ENCODE data around the gene TRIM61.
A peak's percentile ranks its signal among the peaks of the same experiment; 100 is the strongest.
"Not testable (repeated sequence)": the region's sequence is repeated elsewhere in the genome, so short reads cannot be mapped to it uniquely, and the experiment has no call there.

The TRIM61 gene

GRCh38 chr4:164977243-164978164 lies at the start of gene TRIM61:
Gene TRIM61 (minus strand): TSS chr4:164977657. CDS start chr4:164970002, 7,655 bp downstream.
- DNase-seq: peak in 11 of 14 donors; percentile 11 to 81 (median 38)

DNA sequence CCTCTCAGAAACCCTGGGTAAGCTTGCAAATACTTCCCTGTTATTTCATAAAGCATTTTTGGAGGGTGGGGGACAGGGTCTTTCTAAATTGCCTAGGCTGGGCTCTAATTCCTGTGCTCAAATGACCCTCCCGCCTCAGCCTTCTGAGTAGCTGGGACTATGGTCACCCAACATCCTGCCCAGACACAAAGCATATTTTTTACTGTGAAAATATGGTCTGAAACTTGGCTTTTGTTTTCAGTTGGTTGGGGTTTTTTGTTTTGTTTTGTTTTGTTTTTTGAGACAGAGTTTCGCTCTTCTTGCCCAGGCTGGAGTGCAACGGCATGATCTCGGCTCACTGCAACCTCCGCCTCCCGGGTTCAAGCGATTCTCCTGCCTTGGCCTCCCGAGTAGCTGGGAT lies 48.3 kb upstream of the TRIM61 start:
- DNase-seq: not testable (repeated sequence)

DNA sequence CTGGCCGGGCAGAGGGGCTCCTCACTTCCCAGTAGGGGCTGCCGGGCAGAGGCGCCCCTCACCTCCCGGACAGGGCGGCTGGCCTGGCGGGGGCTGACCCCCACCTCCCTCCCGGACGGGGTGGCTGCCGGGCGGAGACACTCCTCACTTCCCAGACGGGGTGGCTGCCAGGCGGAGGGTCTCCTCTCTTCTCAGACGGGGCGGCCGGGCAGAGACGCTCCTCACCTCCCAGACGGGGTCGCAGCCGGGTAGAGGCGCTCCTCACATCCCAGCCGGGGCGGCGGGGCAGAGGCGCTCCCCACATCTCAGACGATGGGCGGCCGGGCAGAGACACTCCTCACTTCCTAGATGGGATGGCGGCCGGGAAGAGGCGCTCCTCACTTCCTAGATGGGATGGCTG lies 42.5 kb upstream of the TRIM61 start:
- DNase-seq: not testable (repeated sequence)

- DNase-seq: no peak
These were observed 39.5 kb upstream of the TRIM61 start for GRCh38 chr4:165016971-165017370.

- DNase-seq: no peak
These were observed 36.2 kb upstream of the TRIM61 start for GRCh38 chr4:165013691-165014090.

- no peak for DNase-seq
These were observed 33.9 kb upstream of the TRIM61 start for GRCh38 chr4:165011403-165011802.

GRCh38 chr4:165010991-165011390 lies 33.5 kb upstream of the TRIM61 start:
- no peak for DNase-seq

- DNase-seq: no peak
These were observed 33.0 kb upstream of the TRIM61 start for GRCh38 chr4:165010487-165010886.

DNA sequence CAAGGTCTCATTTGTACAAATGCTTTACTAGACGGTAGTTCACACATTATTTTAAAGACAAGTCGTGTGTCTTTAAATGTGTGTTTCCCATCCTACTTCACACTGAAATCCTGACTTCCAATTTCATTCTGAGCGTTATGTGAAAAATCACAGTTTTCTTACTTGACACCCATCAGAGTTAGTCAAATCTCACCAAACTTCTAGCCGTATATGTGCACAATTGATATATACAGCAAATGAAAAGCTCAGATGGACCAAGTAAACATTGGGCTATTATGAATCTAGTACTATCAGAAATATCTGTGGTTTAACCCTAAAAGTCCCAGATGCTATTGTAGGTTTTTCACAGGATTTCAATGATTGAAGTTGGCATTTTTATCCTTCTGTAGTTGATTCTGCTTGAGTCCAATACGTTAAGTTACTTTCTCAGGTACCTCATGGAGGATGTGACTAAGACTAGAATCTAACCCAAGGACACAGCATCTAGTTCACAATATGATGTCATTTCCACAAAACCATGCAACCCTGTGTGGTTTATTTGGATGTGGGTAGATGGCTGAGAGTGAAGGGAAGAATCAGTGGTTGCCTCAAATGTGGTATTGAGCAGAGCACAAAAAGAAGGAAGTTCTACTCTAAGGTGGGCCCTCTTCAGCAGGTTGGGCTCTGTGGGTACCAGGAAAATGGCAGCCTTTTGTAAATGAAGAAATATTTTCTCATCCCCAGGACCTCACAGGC lies 32.2 kb upstream of the TRIM61 start:
- DNase-seq: no peak

DNA sequence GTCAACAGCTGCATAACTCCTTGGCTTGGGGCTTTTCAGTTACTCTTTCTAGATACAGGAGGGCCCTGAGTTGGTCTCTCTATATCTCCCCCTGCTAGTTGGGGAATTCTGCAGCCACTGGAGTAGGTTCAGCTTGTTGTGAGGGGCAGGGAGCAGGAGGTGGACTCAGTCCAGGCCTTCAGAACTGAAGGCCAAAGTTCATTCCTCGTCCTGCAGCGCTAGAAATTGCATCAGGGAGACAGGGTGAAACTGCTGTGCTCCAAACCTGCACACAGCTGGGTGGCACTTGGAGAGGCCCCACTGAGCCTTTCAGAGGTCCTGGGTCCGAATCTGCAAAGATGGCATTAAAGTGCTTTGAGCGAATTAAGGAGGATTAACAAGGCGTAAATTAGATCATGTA lies 29.4 kb upstream of the TRIM61 start:
- no peak for DNase-seq

DNA sequence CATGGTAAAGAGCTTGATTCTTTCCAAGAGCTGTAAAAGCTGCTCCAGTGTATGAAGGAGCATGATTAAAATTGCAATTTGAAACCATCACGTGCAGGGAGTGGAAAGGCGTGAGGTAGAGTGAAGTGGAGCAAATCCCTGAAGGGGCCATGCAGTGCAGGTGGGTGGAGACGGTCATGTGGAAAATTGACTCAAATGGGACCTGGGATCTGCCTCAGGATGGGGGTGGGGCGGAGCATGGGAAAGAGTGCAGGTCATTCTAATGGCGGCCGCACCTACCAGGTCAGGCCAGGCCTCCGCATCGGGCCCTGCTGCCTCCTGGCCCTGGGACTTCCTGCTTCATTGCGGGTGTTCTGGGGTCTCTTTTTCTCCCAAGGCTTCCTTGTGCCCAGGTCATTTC lies 29.0 kb upstream of the TRIM61 start:
- DNase-seq: no peak

- no peak for DNase-seq
These were observed 28.0 kb upstream of the TRIM61 start for GRCh38 chr4:165005352-165005925.

DNA sequence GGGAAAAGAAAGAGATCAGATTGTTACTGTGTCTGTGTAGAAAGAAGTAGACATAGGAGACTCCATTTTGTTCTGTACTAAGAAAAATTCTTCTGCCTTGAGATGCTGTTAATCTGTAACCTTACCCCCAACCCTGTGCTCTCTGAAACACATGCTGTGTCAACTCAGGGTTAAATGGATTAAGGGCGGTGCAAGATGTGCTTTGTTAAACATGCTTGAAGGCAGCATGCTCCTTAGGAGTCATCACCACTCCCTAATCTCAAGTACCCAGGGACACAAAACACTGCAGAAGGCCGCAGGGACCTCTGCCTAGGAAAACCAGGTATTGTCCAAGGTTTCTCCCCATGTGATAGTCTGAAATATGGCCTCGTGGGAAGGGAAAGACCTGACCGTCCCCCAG lies 24.5 kb upstream of the TRIM61 start:
- DNase-seq: not testable (repeated sequence)

DNA sequence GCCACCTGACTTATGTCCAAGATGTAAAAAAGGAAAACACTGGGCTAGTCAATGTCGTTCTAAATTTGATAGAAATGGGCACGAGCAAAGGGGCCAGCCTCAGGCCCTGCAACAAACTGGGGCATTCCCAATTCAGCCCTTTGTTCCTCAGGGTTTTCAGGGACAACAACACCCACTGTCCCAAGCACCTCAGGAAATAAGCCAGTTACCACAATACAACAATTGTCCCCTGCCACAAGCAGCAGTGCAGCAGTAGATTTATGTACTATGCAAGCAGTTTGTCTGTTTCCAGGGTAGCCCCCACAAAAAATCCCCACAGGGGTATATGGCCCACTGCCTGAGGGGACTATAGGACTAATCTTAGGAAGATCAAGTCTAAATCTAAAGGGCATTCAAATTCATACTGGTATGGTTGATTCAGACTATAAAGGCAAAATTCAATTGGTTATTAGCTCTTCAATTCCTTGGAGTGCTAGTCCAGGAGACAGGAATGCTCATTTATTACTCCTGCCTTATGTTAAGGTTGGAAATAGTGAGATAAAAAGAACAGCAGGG lies 21.1 kb upstream of the TRIM61 start:
- DNase-seq: peak in 9 of 14 donors; percentile 1 to 43 (median 17)

DNA sequence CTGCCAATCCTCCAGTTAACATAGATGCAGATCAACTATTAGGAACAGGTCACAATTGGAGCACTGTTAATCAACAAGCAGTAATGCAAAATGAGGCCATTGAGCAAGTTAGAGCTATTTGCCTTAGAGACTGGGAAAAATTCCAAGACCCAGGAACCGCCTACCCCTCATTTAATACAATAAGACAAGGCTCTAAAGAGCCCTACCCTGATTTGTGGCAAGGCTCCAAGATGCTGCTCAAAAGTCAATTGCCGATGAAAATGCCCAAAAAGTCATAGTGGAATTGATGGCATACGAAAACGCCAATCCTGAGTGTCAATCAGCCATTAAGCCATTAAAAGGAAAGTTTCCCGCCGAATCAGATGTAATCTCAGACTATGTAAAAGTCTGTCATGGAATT lies 20.5 kb upstream of the TRIM61 start:
- DNase-seq: peak in 7 of 14 donors; percentile 3 to 52 (median 16)

DNA sequence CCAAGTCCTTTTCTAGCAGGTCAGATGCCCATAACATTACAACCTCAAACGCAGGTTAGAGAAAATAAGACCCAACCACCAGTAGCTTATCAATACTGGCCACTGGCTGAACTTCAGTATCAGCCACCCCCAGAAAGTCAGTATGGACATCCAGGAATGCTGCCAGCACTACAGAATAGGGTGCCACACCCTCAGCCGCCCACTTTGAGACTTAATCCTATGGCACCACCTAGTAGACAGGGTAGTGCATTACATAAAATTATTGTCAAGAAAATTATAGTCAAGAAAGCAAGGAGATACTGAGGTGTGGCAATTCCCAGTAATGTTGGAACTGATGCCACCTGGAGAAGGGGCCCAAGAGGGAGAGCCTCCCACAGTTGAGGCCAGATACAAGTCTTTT lies 19.9 kb upstream of the TRIM61 start:
- DNase-seq: peak in 5 of 14 donors; percentile 2 to 22 (median 12)

DNA sequence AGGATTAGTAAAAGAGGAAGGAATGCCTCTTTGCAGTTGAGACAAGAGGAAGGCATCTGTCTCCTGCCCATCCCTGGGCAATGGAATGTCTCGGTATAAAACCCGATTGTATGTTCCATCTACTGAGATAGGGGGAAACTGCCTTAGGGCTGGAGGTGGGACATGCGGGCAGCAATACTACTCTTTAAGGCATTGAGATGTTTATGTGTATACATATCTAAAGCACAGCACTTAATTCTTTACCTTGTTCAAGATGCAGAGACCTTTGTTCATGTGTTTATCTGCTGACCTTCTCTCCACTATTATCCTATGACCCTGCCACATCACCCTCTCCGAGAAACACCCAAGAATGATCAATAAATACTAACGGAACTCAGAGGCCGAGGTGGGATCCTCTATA lies 18.7 kb upstream of the TRIM61 start:
- DNase-seq: not testable (repeated sequence)

DNA sequence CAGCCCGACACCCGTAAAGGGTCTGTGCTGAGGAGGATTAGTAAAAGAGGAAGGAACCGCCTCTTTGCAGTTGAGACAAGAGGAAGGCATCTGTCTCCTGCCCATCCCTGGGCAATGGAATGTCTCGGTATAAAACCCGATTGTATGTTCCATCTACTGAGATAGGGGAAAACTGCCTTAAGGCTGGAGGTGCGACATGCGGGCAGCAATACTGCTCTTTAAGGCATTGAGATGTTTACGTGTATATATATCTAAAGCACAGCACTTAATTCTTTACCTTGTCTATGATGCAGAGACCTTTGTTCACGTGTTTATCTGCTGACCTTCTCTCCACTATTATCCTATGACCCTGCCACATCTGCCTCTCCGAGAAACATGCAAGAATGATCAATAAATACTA lies 13.3 kb upstream of the TRIM61 start:
- DNase-seq: not testable (repeated sequence)

GRCh38 chr4:164989471-164989870 lies 12.0 kb upstream of the TRIM61 start:
- DNase-seq: no peak

GRCh38 chr4:164971929-164972328 lies 5.5 kb downstream of the TRIM61 start:
- DNase-seq: not testable (repeated sequence)

DNA sequence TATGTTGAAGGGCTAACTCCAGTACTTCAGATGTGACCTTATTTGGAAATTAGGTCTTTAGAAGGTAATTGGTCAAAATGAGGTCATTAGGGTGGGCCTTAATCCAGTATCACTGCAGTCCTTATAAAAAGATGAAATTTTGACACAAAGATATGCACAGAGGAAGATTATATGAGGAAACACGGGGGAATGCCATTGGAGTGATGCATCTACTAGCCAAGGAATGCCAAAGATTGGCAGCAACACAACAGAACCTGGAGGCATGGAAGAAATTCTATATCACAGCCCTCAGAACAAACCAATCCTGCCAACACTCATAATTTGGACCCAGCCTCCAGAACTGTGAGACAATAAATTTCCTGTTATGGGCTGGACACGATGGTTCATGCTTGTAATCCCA lies 17.6 kb downstream of the TRIM61 start:
- no peak for DNase-seq

DNA sequence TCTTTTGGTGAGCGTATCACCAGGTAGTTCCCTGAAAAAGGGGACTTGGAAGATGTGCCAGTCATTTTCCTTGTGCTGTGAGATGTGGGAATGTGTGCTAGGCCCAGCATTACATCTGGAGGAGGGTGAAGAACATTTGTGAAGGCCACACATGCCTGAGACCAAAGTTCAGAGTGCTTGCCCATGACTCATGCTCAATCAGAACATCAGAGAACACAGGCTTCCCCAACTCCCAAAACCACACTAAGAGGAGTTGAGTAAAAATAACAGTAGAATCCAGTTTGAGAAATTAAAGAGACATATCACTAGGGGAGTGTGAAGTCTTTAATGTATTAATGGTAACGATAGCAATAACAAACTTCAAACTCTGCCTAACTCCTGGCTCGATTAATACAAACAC lies 18.0 kb downstream of the TRIM61 start:
- not testable (repeated sequence) for DNase-seq
